Smooth muscle cell of the coronary artery (primary cell): ENCODE measurements around the gene TLR3. TPM values are rescaled to one million over a fixed set of nuclear protein-coding genes. Genes with fewer than 3 reads are reported as not detected.

ENCODE experiments used
- total RNA-seq: library from RNA; depleted of rRNA; stranded (reverse); fragments of >200 nt; gene quantifications from 2 replicates; pipeline ENCODE4 v1.2.3, GENCODE V29; 2014; ENCODE audit warnings: low replicate concordance

The TLR3 gene
- total RNA-seq, result 0.60 and 2.2 TPM in 2 replicates

GRCh38 chr4:186068581-186069348, at the start of gene TLR3:
Gene TLR3 (plus strand): TSS chr4:186069156. CDS start chr4:186076620, 7,464 bp downstream.

DNA sequence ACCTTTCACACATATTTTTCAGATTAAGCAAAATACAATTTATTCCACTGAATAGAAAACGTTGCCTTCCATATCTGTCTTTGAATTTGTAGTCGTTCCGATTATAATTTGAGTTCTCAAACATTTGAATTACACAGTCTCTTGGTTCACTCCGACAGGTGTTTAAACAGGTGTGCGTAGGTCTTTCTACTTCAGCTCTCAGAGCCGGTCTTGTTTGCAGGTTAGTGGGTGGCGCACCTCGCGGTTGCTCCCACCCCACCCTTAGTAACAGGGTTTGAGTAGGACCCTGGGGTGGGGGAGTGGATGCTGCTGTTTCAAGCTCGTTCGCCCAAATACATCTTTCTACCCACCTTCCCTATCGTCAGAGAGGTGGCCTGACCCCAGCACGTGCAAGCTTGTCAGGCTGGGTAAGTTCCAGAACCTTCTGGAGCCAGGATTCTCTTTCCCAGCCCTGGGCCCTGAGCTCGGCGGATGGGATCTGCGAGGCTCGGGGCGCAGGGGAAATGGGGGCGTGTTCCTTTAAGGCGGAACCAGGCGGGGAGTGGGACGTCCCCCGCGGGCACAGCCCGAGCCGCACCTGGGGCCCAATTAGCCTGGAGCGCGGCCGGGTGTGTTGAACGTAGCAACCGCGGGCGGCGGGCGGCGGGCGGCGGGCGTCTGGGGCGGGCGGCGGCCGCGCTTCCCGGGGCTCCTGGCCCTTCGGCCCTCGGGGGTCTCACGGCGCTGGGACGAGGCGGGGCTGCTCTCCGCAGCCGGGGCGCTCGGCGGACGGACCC, 35.3 kb downstream of the TLR3 start, which contains the start of gene FAM149A:
FAM149A (plus strand) TSS at position 591 of the 776 bp plus-strand sequence.

Other genes with a start within 250 kb of the TLR3 start
- gene FAM149A, start 35.5 kb downstream of the TLR3 start, total RNA-seq, result 2.3 and 8.8 TPM in 2 replicates
- gene CYP4V2, start 122.4 kb downstream of the TLR3 start, total RNA-seq, result 8.5 and 17.3 TPM in 2 replicates
- not detected in 2 replicates for gene KLKB1, start 158.4 kb downstream of the TLR3 start, total RNA-seq
- gene F11, start 197.0 kb downstream of the TLR3 start, total RNA-seq, result not detected in 2 replicates